Mucosa of stomach (tissue), 1 donor: Measurements from ENCODE around the gene TMEM151B.

ENCODE experiments used
- H3K27me3 ChIP-seq: one replicate; pipeline ENCODE4 v1.7.0; 2013; ENCODE audit warnings: mild to moderate bottlenecking, low read length; ENCODE audit not compliant: control insufficient read depth, insufficient read depth
- H3K36me3 ChIP-seq: one replicate; pipeline ENCODE4 v1.7.0; 2013; ENCODE audit warnings: low read length; ENCODE audit not compliant: control insufficient read depth, insufficient read depth
- H3K4me1 ChIP-seq: one replicate; pipeline ENCODE4 v1.7.0; 2013; ENCODE audit warnings: mild to moderate bottlenecking, low read length; ENCODE audit not compliant: control insufficient read depth, insufficient read depth
- H3K4me3 ChIP-seq: one replicate; pipeline ENCODE4 v1.7.0; 2013; ENCODE audit warnings: low read length
- H3K9ac ChIP-seq: one replicate; pipeline ENCODE4 v1.7.0; 2013; ENCODE audit warnings: mild to moderate bottlenecking, low read length, moderate library complexity
- H3K9me3 ChIP-seq: one replicate; pipeline ENCODE4 v1.7.0; 2013; ENCODE audit warnings: mild to moderate bottlenecking, low read length, moderate library complexity; ENCODE audit not compliant: control insufficient read depth
- donor health status: Pancreatic carcinoma.

TMEM151B gene

GRCh38 chr6:44301782-44302564 is 31.7 kb downstream of the TMEM151B start:
- Histone ChIP-seq H3K36me3 (peaks cover 24% of the 10 kb centered on the region), H3K4me1 (peaks cover 3% of the 10 kb centered on the region), H3K27me3 (peaks cover 15% of the 10 kb centered on the region), H3K9ac (no peak overlapping the region), H3K9me3 (no peaks in the 10 kb centered on the region), H3K4me3 (no peak overlapping the region)

- no peak overlapping the region for H3K9ac ChIP-seq
- H3K9me3 ChIP-seq = no peaks in the 10 kb centered on the region
- H3K4me3 ChIP-seq = no peak overlapping the region
- peaks cover 7% of the 10 kb centered on the region for H3K27me3 ChIP-seq
- peaks cover 24% of the 10 kb centered on the region for H3K36me3 ChIP-seq
- H3K4me1 ChIP-seq = no peaks in the 10 kb centered on the region
These were observed 32.6 kb downstream of the TMEM151B start for GRCh38 chr6:44302856-44303255.

- H3K27me3 ChIP-seq = no peaks in the 10 kb centered on the region
- H3K4me3 ChIP-seq = no peak overlapping the region
- peaks cover 24% of the 10 kb centered on the region for H3K36me3 ChIP-seq
These were observed 33.6 kb downstream of the TMEM151B start for GRCh38 chr6:44303842-44304241.

GRCh38 chr6:44304282-44305199 is 34.3 kb downstream of the TMEM151B start:
- Histone ChIP-seq H3K36me3 (peaks cover 30% of the 10 kb centered on the region), H3K4me3 (no peak overlapping the region), H3K9ac (no peak overlapping the region), H3K9me3 (no peaks in the 10 kb centered on the region), H3K4me1 (no peaks in the 10 kb centered on the region), H3K27me3 (no peaks in the 10 kb centered on the region)

More at GRCh38 chr6:44303842-44304241, 33.6 kb downstream of the TMEM151B start:
- Histone ChIP-seq H3K9me3 (no peaks in the 10 kb centered on the region), H3K4me1 (no peaks in the 10 kb centered on the region), H3K9ac (no peak overlapping the region)

- Histone ChIP-seq H3K9me3 (no peaks in the 10 kb centered on the region), H3K27me3 (no peaks in the 10 kb centered on the region), H3K36me3 (peaks cover 34% of the 10 kb centered on the region), H3K4me3 (no peak overlapping the region), H3K9ac (no peak overlapping the region), H3K4me1 (no peaks in the 10 kb centered on the region)
These were observed 35.0 kb downstream of the TMEM151B start for GRCh38 chr6:44305200-44305725.

- peaks cover 29% of the 10 kb centered on the region for H3K36me3 ChIP-seq
- no peaks in the 10 kb centered on the region for H3K9me3 ChIP-seq
- H3K27me3 ChIP-seq = no peaks in the 10 kb centered on the region
- no peak overlapping the region for H3K9ac ChIP-seq
- H3K4me3 ChIP-seq = no peak overlapping the region
- H3K4me1 ChIP-seq = no peaks in the 10 kb centered on the region
These were observed 36.5 kb downstream of the TMEM151B start for GRCh38 chr6:44306710-44307109.

GRCh38 chr6:44307217-44307616 is 37.0 kb downstream of the TMEM151B start:
- peaks cover 2% of the 10 kb centered on the region for H3K4me1 ChIP-seq
- H3K36me3 ChIP-seq = peaks cover 29% of the 10 kb centered on the region
- H3K4me3 ChIP-seq = no peak overlapping the region
- H3K9ac ChIP-seq = no peak overlapping the region
- H3K27me3 ChIP-seq = no peaks in the 10 kb centered on the region
- no peaks in the 10 kb centered on the region for H3K9me3 ChIP-seq

- H3K36me3 ChIP-seq = peaks cover 20% of the 10 kb centered on the region
- H3K4me1 ChIP-seq = peaks cover 6% of the 10 kb centered on the region
- no peak overlapping the region for H3K9ac ChIP-seq
- no peaks in the 10 kb centered on the region for H3K9me3 ChIP-seq
- no peak overlapping the region for H3K4me3 ChIP-seq
- H3K27me3 ChIP-seq = no peaks in the 10 kb centered on the region
These were observed 38.8 kb downstream of the TMEM151B start for GRCh38 chr6:44309092-44309491.

GRCh38 chr6:44309631-44310030 is 39.4 kb downstream of the TMEM151B start:
- Histone ChIP-seq H3K9me3 (no peaks in the 10 kb centered on the region), H3K36me3 (peaks cover 19% of the 10 kb centered on the region), H3K4me3 (no peak overlapping the region)

GRCh38 chr6:44310241-44310640 is 40.0 kb downstream of the TMEM151B start:
- Histone ChIP-seq H3K4me3 (no peak overlapping the region), H3K9me3 (no peaks in the 10 kb centered on the region), H3K9ac (no peak overlapping the region), H3K27me3 (no peaks in the 10 kb centered on the region), H3K36me3 (peaks cover 18% of the 10 kb centered on the region), H3K4me1 (peaks cover 6% of the 10 kb centered on the region)

More at GRCh38 chr6:44309631-44310030, 39.4 kb downstream of the TMEM151B start:
- Histone ChIP-seq H3K27me3 (no peaks in the 10 kb centered on the region), H3K9ac (no peak overlapping the region), H3K4me1 (peaks cover 6% of the 10 kb centered on the region)

GRCh38 chr6:44311304-44311703 is 41.1 kb downstream of the TMEM151B start:
- peaks cover 12% of the 10 kb centered on the region for H3K36me3 ChIP-seq
- H3K9ac ChIP-seq = no peak overlapping the region
- peaks cover 6% of the 10 kb centered on the region for H3K4me1 ChIP-seq
- H3K9me3 ChIP-seq = no peaks in the 10 kb centered on the region
- no peaks in the 10 kb centered on the region for H3K27me3 ChIP-seq
- no peak overlapping the region for H3K4me3 ChIP-seq

GRCh38 chr6:44311767-44312166 is 41.5 kb downstream of the TMEM151B start:
- Histone ChIP-seq H3K9me3 (no peaks in the 10 kb centered on the region), H3K9ac (no peak overlapping the region), H3K36me3 (peaks cover 12% of the 10 kb centered on the region), H3K4me1 (peaks cover 6% of the 10 kb centered on the region), H3K27me3 (no peaks in the 10 kb centered on the region), H3K4me3 (no peak overlapping the region)
